Frontal cortex (tissue), 1 donor: ENCODE measurements around the gene SNRPF. TPM values are rescaled to one million over a fixed set of nuclear protein-coding genes. Genes with fewer than 3 reads are reported as not detected.

Experiments used
- total RNA-seq: library from RNA; depleted of rRNA; stranded (reverse); fragments of >200 nt; gene quantifications from one replicate; pipeline ENCODE4 v1.2.3, GENCODE V29; 2014

Gene SNRPF
- total RNA-seq, 1 donor from 2014 or later, result 25.7 TPM

Other genes starting within 250 kb of the SNRPF start
- 60.3 TPM for gene NTN4, start 68.2 kb upstream of the SNRPF start, total RNA-seq
- not detected for gene CCDC38, start 83.7 kb downstream of the SNRPF start, total RNA-seq
- 0.82 TPM for gene AMDHD1, start 84.4 kb downstream of the SNRPF start, total RNA-seq
- not detected for gene HAL, start 137.4 kb downstream of the SNRPF start, total RNA-seq
- 37.5 TPM for gene LTA4H, start 176.6 kb downstream of the SNRPF start, total RNA-seq